Breast epithelium (tissue), 4 donors: ENCODE data around the gene SLC12A7. TPM values are rescaled to one million over a fixed set of nuclear protein-coding genes. Genes with fewer than 3 reads are reported as not detected.

Source experiments
- DNase-seq, 2 donors: peaks; one replicate each; pipeline ENCODE4 v3.0.0-alpha.2; 2019; ENCODE audit warnings: low spot score in 2 of 2
- H3K27ac ChIP-seq, 2 donors: fragments of 200-600 bp; sonication (generic) in 1 of 2; one replicate each; pipeline ENCODE4 v1.5.1; 2016 to 2019; ENCODE audit warnings: mild to moderate bottlenecking in 1 of 2
- H3K27me3 ChIP-seq, 2 donors: fragments of 200-600 bp; sonication (generic) in 1 of 2; one replicate each; pipeline versions ENCODE4 v1.5.1 to v1.6.0; 2017 to 2019; ENCODE audit warnings: control low read depth in 1 of 2, mild to moderate bottlenecking in 1 of 2
- H3K36me3 ChIP-seq: fragments of 200-600 bp; one replicate; pipeline ENCODE4 v1.5.1; 2019
- H3K4me1 ChIP-seq, 2 donors: fragments of 200-600 bp; sonication (generic); one replicate each; pipeline ENCODE4 v1.5.1; 2016 to 2019; ENCODE audit warnings: control low read depth in 1 of 2
- H3K4me3 ChIP-seq, 3 donors: fragments of 200-600 bp; sonication (generic); 1 replicate in 2 of 3; 2 replicates in 1 of 3; pipeline ENCODE4 v1.5.1; 2016 to 2019; ENCODE audit warnings: mild to moderate bottlenecking in 3 of 3, moderate library complexity in 2 of 3
- H3K9me3 ChIP-seq, 2 donors: fragments of 200-600 bp; sonication (generic) in 1 of 2; one replicate each; pipeline ENCODE4 v1.5.1; 2016 to 2019; ENCODE audit warnings: control low read depth in 1 of 2
- CTCF ChIP-seq, 3 donors: fragments of 450-650 bp; IDR thresholded peaks; one replicate each; pipeline ENCODE4 v1.5.1; 2016 to 2017; ENCODE audit warnings: antibody characterized with exemption in 3 of 3, mild to moderate bottlenecking in 3 of 3, moderate library complexity in 3 of 3
- POLR2A ChIP-seq: fragments of 450-650 bp; IDR thresholded peaks from one replicate; pipeline ENCODE4 v1.6.1; 2016; ENCODE audit warnings: antibody characterized with exemption, mild to moderate bottlenecking, moderate library complexity
- POLR2AphosphoS5 ChIP-seq, 3 donors: sonication (generic); formaldehyde crosslinking; IDR thresholded peaks; one replicate each; pipeline ENCODE4 v1.6.1; 2017; ENCODE audit warnings: antibody characterized with exemption in 3 of 3
- intact Hi-C: fragments of 100-400 bp; cut with DNase I; formaldehyde crosslinking; loops from one replicate; pipeline ENCODE4 v1.15.1; 2023; ENCODE audit warnings: low total_unique reads
- total RNA-seq, 3 donors: library from RNA; depleted of rRNA; stranded (reverse); fragments of >200 nt; gene quantifications; one replicate each; pipeline ENCODE4 v1.1.0, GENCODE V29; 2016

Gene SLC12A7
- total RNA-seq, 3 donors from 2014 or later = 21.4 to 31.5 (median 25.0) TPM

- H3K4me3 ChIP-seq = no peak overlapping the region
- no peak overlapping the region for H3K27ac ChIP-seq
- no peaks in the 10 kb centered on the region for H3K9me3 ChIP-seq
- intact Hi-C loops = no loop called here
- TF ChIP-seq POLR2AphosphoS5 (IDR thresholded peaks at IDR 0.05) = no peak
- TF ChIP-seq POLR2A = no peak
- no peak for TF ChIP-seq CTCF (IDR thresholded peaks at IDR 0.05)
- no peaks in the 10 kb centered on the region for H3K27me3 ChIP-seq
- peaks cover 6 to 8% of the 10 kb centered on the region in 2 donors for H3K4me1 ChIP-seq
- H3K36me3 ChIP-seq = no peaks in the 10 kb centered on the region
- no peak for DNase-seq
Measured at GRCh38 chr5:1121891-1122290, 10.0 kb upstream of the SLC12A7 start.

DNA sequence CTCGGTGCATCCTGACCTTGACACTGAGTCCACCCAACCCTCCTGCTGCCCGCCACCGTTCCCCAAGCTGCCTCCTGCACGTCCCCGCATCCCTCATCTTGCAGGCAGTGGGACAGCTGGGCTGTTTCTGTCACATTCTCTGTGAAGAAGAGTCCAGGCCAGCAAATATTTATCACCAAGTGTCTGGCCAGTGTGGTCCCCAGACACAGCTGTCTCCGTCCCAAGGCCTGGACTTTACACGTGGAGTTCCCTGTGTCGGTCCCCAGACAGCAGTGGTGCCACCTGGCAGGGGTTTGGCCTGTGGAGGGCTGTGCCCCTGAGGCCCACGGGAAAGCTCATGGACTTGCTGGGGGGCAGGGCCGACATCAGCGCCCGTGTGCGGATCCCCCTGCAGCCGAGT is 9.2 kb upstream of the SLC12A7 start:
- Histone ChIP-seq H3K9me3 (no peaks in the 10 kb centered on the region), H3K4me3 (no peak overlapping the region), H3K27ac (no peak overlapping the region), H3K27me3 (no peaks in the 10 kb centered on the region), H3K4me1 (peaks cover 6 to 8% of the 10 kb centered on the region in 2 donors), H3K36me3 (no peaks in the 10 kb centered on the region)
- intact Hi-C loops = no loop called here
- no peak for DNase-seq
- no peak for TF ChIP-seq CTCF (IDR thresholded peaks at IDR 0.05)
- no peak for TF ChIP-seq POLR2A
- no peak for TF ChIP-seq POLR2AphosphoS5 (IDR thresholded peaks at IDR 0.05)

GRCh38 chr5:1120236-1120999 is 8.6 kb upstream of the SLC12A7 start:
- no peak for TF ChIP-seq POLR2A
- TF ChIP-seq CTCF (IDR thresholded peaks at IDR 0.05) = no peak
- TF ChIP-seq POLR2AphosphoS5 (IDR thresholded peaks at IDR 0.05) = no peak
- Histone ChIP-seq H3K36me3 (no peaks in the 10 kb centered on the region), H3K27ac (no peak overlapping the region), H3K4me3 (no peak overlapping the region), H3K9me3 (no peaks in the 10 kb centered on the region), H3K4me1 (peaks cover 6 to 8% of the 10 kb centered on the region in 2 donors), H3K27me3 (no peaks in the 10 kb centered on the region)
- intact Hi-C loops = no loop called here
- no peak for DNase-seq

- peak overlapping the region in 1 of 2 donors; percentile 61 for H3K27ac ChIP-seq
- TF ChIP-seq POLR2AphosphoS5 (IDR thresholded peaks at IDR 0.05) (no peak), POLR2A (no peak), CTCF (IDR thresholded peaks at IDR 0.05) (no peak)
- no peaks in the 10 kb centered on the region for H3K36me3 ChIP-seq
- DNase-seq = no peak
- no peaks in the 10 kb centered on the region for H3K9me3 ChIP-seq
- H3K4me3 ChIP-seq = no peak overlapping the region
- H3K27me3 ChIP-seq = no peaks in the 10 kb centered on the region
- H3K4me1 ChIP-seq = peaks cover 6 to 8% of the 10 kb centered on the region in 2 donors
- intact Hi-C loops = no loop called here
Measured at GRCh38 chr5:1119312-1119831, 7.5 kb upstream of the SLC12A7 start.

- Histone ChIP-seq H3K9me3 (no peaks in the 10 kb centered on the region), H3K36me3 (no peaks in the 10 kb centered on the region), H3K27ac (peak overlapping the region; percentile 61 to 68), H3K4me3 (peak overlapping the region in 1 of 3 donors; percentile 12), H3K27me3 (no peaks in the 10 kb centered on the region), H3K4me1 (peaks cover 6 to 8% of the 10 kb centered on the region in 2 donors)
- TF ChIP-seq POLR2AphosphoS5 (IDR thresholded peaks at IDR 0.05) = no peak
- no peak for TF ChIP-seq POLR2A
- TF ChIP-seq CTCF (IDR thresholded peaks at IDR 0.05) = no peak
- intact Hi-C loops = no loop called here
- DNase-seq = no peak
Measured at GRCh38 chr5:1118738-1119137, 6.9 kb upstream of the SLC12A7 start.
